A673 (cell line): ENCODE data around the gene ZWILCH. TPM values are rescaled to one million over a fixed set of nuclear protein-coding genes. Genes with fewer than 3 reads are reported as not detected.

Source experiments
- BruUV-seq: library from RNA; stranded (reverse); fragments of 400-500 nt; replicated peaks from 2 replicates; lab custom pipeline; 2021; lab: Mats Ljungman, UMichigan
- CTCF ChIA-PET: fragments of 300-600 bp; sonication (Branson Sonifier 250); formaldehyde crosslinking; loops from one replicate; lab custom pipeline; 2022; ENCODE audit warnings: antibody characterized with exemption; lab: Charles Lee
- POLR2A ChIA-PET: fragments of 300-600 bp; sonication (Branson Sonifier 250); formaldehyde crosslinking; loops from one replicate; lab custom pipeline; 2022; ENCODE audit warnings: antibody characterized with exemption; ENCODE audit not compliant: low non-redundant PET; lab: Charles Lee
- DNase-seq: peaks from one replicate; pipeline ENCODE4 v3.0.0-alpha.2; 2015; ENCODE audit warnings: low spot score
- H3K27ac ChIP-seq: fragments of 200-600 bp; sonication (generic); 2 replicates; pipeline ENCODE4 v1.5.1; 2016; ENCODE audit warnings: mixed run types, low read depth, mild to moderate bottlenecking, mixed read lengths, antibody characterized with exemption, low read length; ENCODE audit not compliant: poor library complexity, severe bottlenecking
- H3K27me3 ChIP-seq: fragments of 200-600 bp; sonication (generic); replicated peaks from 2 replicates; pipeline ENCODE4 v1.6.1; 2017; ENCODE audit warnings: mixed run types, low read depth, mild to moderate bottlenecking, mixed read lengths, antibody characterized with exemption, low read length; ENCODE audit not compliant: insufficient read depth, poor library complexity
- H3K36me3 ChIP-seq: fragments of 200-600 bp; sonication (generic); 2 replicates; pipeline ENCODE4 v1.6.1; 2016; ENCODE audit warnings: mixed run types, mild to moderate bottlenecking, mixed read lengths, antibody characterized with exemption, low read length; ENCODE audit not compliant: insufficient read depth, poor library complexity, severe bottlenecking
- H3K4me1 ChIP-seq: fragments of 200-600 bp; sonication (generic); 2 replicates; pipeline ENCODE4 v1.6.1; 2017; ENCODE audit warnings: mixed run types, mild to moderate bottlenecking, mixed read lengths, antibody characterized with exemption, low read length; ENCODE audit not compliant: insufficient read depth, poor library complexity, severe bottlenecking
- H3K4me3 ChIP-seq: fragments of 200-600 bp; sonication (generic); 2 replicates; pipeline ENCODE4 v1.5.1; 2016; ENCODE audit warnings: low read depth, mixed run types, mild to moderate bottlenecking, mixed read lengths, low read length; ENCODE audit not compliant: poor library complexity, severe bottlenecking
- H3K9me3 ChIP-seq: fragments of 200-600 bp; sonication (generic); 2 replicates; pipeline ENCODE4 v1.6.1; 2016; ENCODE audit warnings: mixed run types, low read depth, mild to moderate bottlenecking, mixed read lengths, antibody characterized with exemption, low read length; ENCODE audit not compliant: poor library complexity, severe bottlenecking
- EZH2 ChIP-seq: fragments of 200-600 bp; sonication (generic); IDR thresholded peaks from 2 replicates; pipeline ENCODE4 v1.6.1; 2017; ENCODE audit warnings: borderline replicate concordance, low read depth, mild to moderate bottlenecking, mixed read lengths, antibody characterized with exemption, low read length; ENCODE audit not compliant: poor library complexity, severe bottlenecking
- intact Hi-C: fragments of 100-400 bp; cut with micrococcal nuclease; formaldehyde crosslinking; loops from one replicate; pipeline ENCODE4 v1.10.0; 2022; ENCODE audit not compliant: unreplicated experiment
- total RNA-seq: library from RNA; stranded (reverse); gene quantifications from 2 replicates; pipeline ENCODE4 v1.2.3, GENCODE V29; 2021
- TF ChIP-seq, protein P1 (sequence below): fragments of 300-800, 200-600 bp; sonication (generic); conservative IDR thresholded peaks from 2 replicates; pipeline ENCODE4 v1.5.1; 2017; ENCODE audit warnings: low read depth, mild to moderate bottlenecking, antibody characterized with exemption, low read length, moderate library complexity, mixed read lengths

ZWILCH gene
- total RNA-seq, 1 experiment from 2014 or later = 36.3 TPM

DNA sequence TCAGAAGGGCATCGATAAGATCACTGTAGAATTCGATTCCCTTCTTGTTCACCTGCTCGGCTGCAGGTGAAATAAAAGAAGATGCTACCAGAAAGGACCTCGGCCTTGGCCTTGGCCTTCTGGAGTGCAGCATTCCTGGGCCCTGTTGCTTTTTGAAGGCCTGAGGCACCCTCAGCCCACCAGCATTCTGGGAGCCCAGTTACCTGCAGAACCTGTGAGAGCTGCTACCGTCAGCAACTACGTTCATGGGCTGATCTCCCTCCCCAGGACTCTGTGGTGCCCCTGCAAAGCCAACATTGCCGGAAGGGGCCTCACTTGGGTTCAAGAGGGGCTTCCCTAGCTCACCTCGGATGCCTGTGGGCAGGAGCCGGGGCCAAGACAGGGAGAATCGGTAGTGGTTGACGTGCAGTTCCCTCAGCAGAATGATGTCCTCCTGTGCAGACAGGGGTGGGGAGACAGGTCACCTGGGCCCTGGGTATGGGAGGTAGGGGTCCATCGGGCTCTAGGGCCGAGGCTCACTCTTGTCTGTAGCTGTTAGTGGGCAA lies 58.5 kb downstream of the ZWILCH start:
- H3K27ac ChIP-seq = no peak overlapping the region
- no TSS peak for BruUV-seq
- intact Hi-C loops = no loop called here
- no peaks in the 10 kb centered on the region for H3K36me3 ChIP-seq
- H3K9me3 ChIP-seq = no peaks in the 10 kb centered on the region
- H3K4me3 ChIP-seq = no peak overlapping the region
- H3K4me1 ChIP-seq = no peaks in the 10 kb centered on the region
- ChIA-PET POLR2A (no interaction called here), CTCF (no interaction called here)
- DNase-seq = no peak
- no peak for TF ChIP-seq EZH2
- TF ChIP-seq, protein P1, sequence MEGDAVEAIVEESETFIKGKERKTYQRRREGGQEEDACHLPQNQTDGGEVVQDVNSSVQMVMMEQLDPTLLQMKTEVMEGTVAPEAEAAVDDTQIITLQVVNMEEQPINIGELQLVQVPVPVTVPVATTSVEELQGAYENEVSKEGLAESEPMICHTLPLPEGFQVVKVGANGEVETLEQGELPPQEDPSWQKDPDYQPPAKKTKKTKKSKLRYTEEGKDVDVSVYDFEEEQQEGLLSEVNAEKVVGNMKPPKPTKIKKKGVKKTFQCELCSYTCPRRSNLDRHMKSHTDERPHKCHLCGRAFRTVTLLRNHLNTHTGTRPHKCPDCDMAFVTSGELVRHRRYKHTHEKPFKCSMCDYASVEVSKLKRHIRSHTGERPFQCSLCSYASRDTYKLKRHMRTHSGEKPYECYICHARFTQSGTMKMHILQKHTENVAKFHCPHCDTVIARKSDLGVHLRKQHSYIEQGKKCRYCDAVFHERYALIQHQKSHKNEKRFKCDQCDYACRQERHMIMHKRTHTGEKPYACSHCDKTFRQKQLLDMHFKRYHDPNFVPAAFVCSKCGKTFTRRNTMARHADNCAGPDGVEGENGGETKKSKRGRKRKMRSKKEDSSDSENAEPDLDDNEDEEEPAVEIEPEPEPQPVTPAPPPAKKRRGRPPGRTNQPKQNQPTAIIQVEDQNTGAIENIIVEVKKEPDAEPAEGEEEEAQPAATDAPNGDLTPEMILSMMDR = no peak
- no peaks in the 10 kb centered on the region for H3K27me3 ChIP-seq

DNA sequence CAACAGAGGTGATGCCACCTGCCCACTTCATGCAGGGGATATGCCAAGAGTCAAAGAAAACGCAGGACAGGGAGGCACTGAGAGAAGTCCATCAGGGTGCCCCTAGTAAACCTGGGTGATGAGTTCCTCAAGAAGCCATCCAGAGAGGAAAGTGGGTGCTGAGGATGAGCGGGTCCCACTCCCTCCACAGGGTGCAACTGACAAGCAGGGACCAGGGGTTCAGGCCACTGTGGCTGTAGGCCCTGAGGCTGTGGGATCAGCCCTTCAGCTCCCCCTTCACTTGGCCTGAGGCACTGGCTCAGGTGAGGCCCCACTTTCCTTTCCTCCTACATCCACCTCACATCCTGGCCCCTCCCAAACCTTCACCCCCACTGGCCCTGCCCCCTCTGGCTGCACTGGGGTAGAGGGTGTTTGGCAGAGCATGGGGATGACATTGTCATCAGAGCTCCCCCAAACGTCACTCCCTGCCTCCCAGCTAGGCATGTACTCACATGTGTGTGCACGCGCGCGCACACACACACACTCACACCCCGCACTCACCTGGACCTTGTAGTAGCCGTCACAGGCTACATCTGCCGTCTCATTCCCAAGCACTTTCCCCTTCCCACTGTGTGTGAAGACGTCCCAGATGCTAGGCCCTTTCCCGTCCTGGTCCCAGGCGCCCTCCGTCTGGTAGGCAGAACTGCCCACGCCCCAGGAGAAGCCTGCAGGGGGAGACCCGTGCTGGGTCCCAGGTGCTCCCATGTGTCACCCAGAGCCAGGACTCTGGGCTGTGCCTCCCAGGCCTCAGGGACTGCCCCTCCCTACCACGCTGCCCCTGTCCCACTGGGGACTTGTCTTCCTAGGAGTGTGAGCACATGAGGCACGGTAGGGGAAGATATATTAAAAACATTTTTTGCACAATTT lies 59.3 kb downstream of the ZWILCH start:
- Histone ChIP-seq H3K27ac (no peak overlapping the region), H3K4me1 (no peaks in the 10 kb centered on the region), H3K27me3 (no peaks in the 10 kb centered on the region), H3K4me3 (no peak overlapping the region), H3K9me3 (no peaks in the 10 kb centered on the region), H3K36me3 (no peaks in the 10 kb centered on the region)
- POLR2A ChIA-PET = no interaction called here
- DNase-seq = no peak
- no TSS peak for BruUV-seq
- intact Hi-C loops = no loop called here
- no peak for TF ChIP-seq EZH2
- TF ChIP-seq, protein P1 = no peak
- CTCF ChIA-PET = no interaction called here

DNA sequence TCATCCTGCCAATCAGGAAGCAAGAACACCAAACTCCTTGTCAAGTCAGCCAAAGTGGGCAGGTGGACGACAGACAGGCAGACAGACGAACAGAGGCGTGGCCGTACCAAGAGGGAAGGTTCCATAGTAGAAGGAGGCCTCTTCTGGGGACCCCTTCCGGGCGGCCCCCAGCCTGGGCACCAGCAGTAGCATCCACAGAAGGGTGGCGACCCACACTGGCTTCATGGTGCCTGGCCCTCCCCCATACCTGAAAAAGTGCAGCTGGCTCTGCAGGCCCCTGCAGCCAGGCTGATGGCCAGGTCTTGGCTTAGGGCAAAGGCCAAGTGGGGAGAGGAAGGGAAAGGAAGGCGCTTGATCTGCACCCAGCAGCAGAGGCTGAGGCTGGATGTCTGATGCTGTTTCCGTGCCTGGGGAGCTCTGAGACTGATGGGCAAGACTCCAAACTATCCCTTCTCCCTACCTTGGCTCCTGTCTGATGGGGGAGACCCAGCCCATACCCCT lies 60.1 kb downstream of the ZWILCH start:
- DNase-seq = no peak
- Histone ChIP-seq H3K4me1 (no peaks in the 10 kb centered on the region), H3K27me3 (no peaks in the 10 kb centered on the region), H3K4me3 (no peak overlapping the region), H3K36me3 (no peaks in the 10 kb centered on the region), H3K27ac (no peak overlapping the region), H3K9me3 (no peaks in the 10 kb centered on the region)
- ChIA-PET POLR2A (no interaction called here), CTCF (interaction anchor here (0.8 kb wide), 1 partner anchor 538 kb away, joined by 6 read pairs; no protein-coding TSS in a partner anchor)
- BruUV-seq = no TSS peak
- intact Hi-C loops = no loop called here
- TF ChIP-seq, protein P1 = no peak
- TF ChIP-seq EZH2 = no peak
